CD14-positive monocyte (primary cell): ENCODE results near the gene R3HDM2. TPM values are rescaled to one million over a fixed set of nuclear protein-coding genes. Genes with fewer than 3 reads are reported as not detected.

Experiments
- DNase-seq, 3 donors: peaks; one replicate each; pipeline ENCODE4 v3.0.0-alpha.2; 2011 to 2022
- H2AFZ ChIP-seq: 2 replicates; pipeline ENCODE4 v1.6.0; 2012; ENCODE audit warnings: mild to moderate bottlenecking, low read depth, low read length, inconsistent platforms; ENCODE audit not compliant: insufficient read depth, poor library complexity, severe bottlenecking
- H3K27ac ChIP-seq, 2 donors: 1 replicate in 1 of 2; 2 replicates in 1 of 2; pipeline ENCODE4 v1.5.1; 2012 to 2013; ENCODE audit warnings: low read length in 2 of 2, control low read depth in 1 of 2, inconsistent platforms in 1 of 2, low read depth in 1 of 2, mild to moderate bottlenecking in 1 of 2
- H3K27me3 ChIP-seq, 2 donors: one replicate each; pipeline versions ENCODE4 v1.6.0 to v1.6.1; 2011 to 2013; ENCODE audit warnings: low read length in 2 of 2; ENCODE audit not compliant: control insufficient read depth in 2 of 2, insufficient read depth in 2 of 2
- H3K36me3 ChIP-seq, 2 donors: replicated peaks in 1 of 2; 1 replicate in 1 of 2; 2 replicates in 1 of 2; pipeline versions ENCODE4 v1.5.1 to v1.6.1; 2012 to 2013; ENCODE audit warnings: low read length in 2 of 2, control low read depth in 1 of 2, inconsistent platforms in 1 of 2, mild to moderate bottlenecking in 1 of 2; ENCODE audit not compliant: insufficient read depth in 2 of 2, control insufficient read depth in 1 of 2
- H3K4me1 ChIP-seq, 2 donors: 1 replicate in 1 of 2; 2 replicates in 1 of 2; pipeline versions ENCODE4 v1.5.1 to v1.6.1; 2012 to 2013; ENCODE audit warnings: low read length in 2 of 2, control low read depth in 1 of 2, inconsistent platforms in 1 of 2, mild to moderate bottlenecking in 1 of 2, moderate library complexity in 1 of 2; ENCODE audit not compliant: insufficient read depth in 2 of 2, control insufficient read depth in 1 of 2
- H3K4me2 ChIP-seq: replicated peaks from 2 replicates; pipeline ENCODE3; 2012; ENCODE audit warnings: low read length, moderate library complexity, mild to moderate bottlenecking; ENCODE audit not compliant: poor library complexity, severe bottlenecking; ENCODE audit errors: extremely low read depth
- H3K4me3 ChIP-seq, 3 experiments: fragments of 200-600 bp in 1 of 3; sonication (generic) in 1 of 3; replicated peaks in 1 of 3; 1 replicate in 2 of 3; 2 replicates in 1 of 3; pipeline ENCODE4 v1.5.1; 2011 to 2013; ENCODE audit warnings: low read length in 3 of 3, mild to moderate bottlenecking in 3 of 3, control low read depth in 2 of 3, low read depth in 2 of 3, inconsistent platforms in 1 of 3, moderate library complexity in 1 of 3
- H3K79me2 ChIP-seq: 2 replicates; pipeline ENCODE4 v1.6.0; 2012; ENCODE audit warnings: mild to moderate bottlenecking, control low read depth, inconsistent platforms, low read length, moderate library complexity; ENCODE audit not compliant: insufficient read depth
- H3K9ac ChIP-seq: 2 replicates; pipeline ENCODE4 v1.6.0; 2017; ENCODE audit warnings: low read length, mild to moderate bottlenecking; ENCODE audit not compliant: insufficient read depth, poor library complexity, severe bottlenecking
- H3K9me3 ChIP-seq, 2 donors: replicated peaks in 1 of 2; 1 replicate in 1 of 2; 2 replicates in 1 of 2; pipeline versions ENCODE4 v1.5.1 to v1.6.1; 2012 to 2013; ENCODE audit warnings: low read length in 2 of 2, control low read depth in 1 of 2; ENCODE audit not compliant: control insufficient read depth in 1 of 2, insufficient read depth in 1 of 2
- H4K20me1 ChIP-seq: 2 replicates; pipeline ENCODE4 v1.6.0; 2012; ENCODE audit warnings: mild to moderate bottlenecking, low read length, control low read depth, moderate library complexity; ENCODE audit not compliant: insufficient read depth
- H3K27ac Mint-ChIP-seq, 7 donors: one replicate each; pipeline ENCODE4 v1.8.0; 2020; ENCODE audit warnings: mild to moderate bottlenecking in 7 of 7, mixed read lengths in 7 of 7, moderate library complexity in 6 of 7, inconsistent platforms in 2 of 7
- H3K27me3 Mint-ChIP-seq, 3 donors: one replicate each; pipeline ENCODE4 v1.8.0; 2021 to 2022; ENCODE audit warnings: low read depth in 3 of 3, mild to moderate bottlenecking in 3 of 3, mixed read lengths in 3 of 3, moderate library complexity in 3 of 3, inconsistent platforms in 1 of 3
- H3K36me3 Mint-ChIP-seq, 2 donors: one replicate each; pipeline ENCODE4 v1.8.0; 2020; ENCODE audit warnings: mixed read lengths in 2 of 2, inconsistent platforms in 1 of 2, mild to moderate bottlenecking in 1 of 2
- H3K4me1 Mint-ChIP-seq: one replicate; pipeline ENCODE4 v1.8.0; 2020; ENCODE audit warnings: mild to moderate bottlenecking, mixed read lengths
- H3K4me3 Mint-ChIP-seq, 2 donors: one replicate each; pipeline ENCODE4 v1.8.0; 2020; ENCODE audit warnings: mild to moderate bottlenecking in 2 of 2, mixed read lengths in 2 of 2, moderate library complexity in 1 of 2
- H3K9me3 Mint-ChIP-seq, 7 donors: one replicate each; pipeline ENCODE4 v1.8.0; 2020 to 2022; ENCODE audit warnings: mixed read lengths in 7 of 7, mild to moderate bottlenecking in 6 of 7, moderate library complexity in 6 of 7, inconsistent platforms in 2 of 7
- WGBS: methylation state at CpG from one replicate; pipeline ENCODE4 v1.1.5; 2013; ENCODE audit warnings: missing lambda C conversion rate; ENCODE audit not compliant: insufficient coverage; 5-methylcytosine and 5-hydroxymethylcytosine counted together
- intact Hi-C, 2 donors: fragments of 100-400 bp; cut with micrococcal nuclease; formaldehyde crosslinking; loops; one replicate each; pipeline versions ENCODE4 v1.15.0 to v1.15.1; 2023
- polyA plus RNA-seq, 3 donors: library from polyadenylated mRNA; depleted of rRNA in 1 of 3; unstranded in 2 of 3; stranded (reverse) in 1 of 3; fragments of 300-500 nt in 2 of 3; fragments of >200 nt in 1 of 3; fragmentation: Illumina TruSeq in 2 of 3; gene quantifications; 1 replicate in 2 of 3; 2 replicates in 1 of 3; pipeline ENCODE4 v1.2.3, GENCODE V29; 2012 to 2021
- TF ChIP-seq, protein P1 (sequence below): fragments of 200-600 bp; IDR thresholded peaks from one replicate; pipeline ENCODE4 v1.8.0; 2022; ENCODE audit warnings: antibody characterized with exemption, mild to moderate bottlenecking

R3HDM2 gene
- polyA plus RNA-seq, 3 donors = 4.2 to 69.4 (median 7.3) TPM

DNA sequence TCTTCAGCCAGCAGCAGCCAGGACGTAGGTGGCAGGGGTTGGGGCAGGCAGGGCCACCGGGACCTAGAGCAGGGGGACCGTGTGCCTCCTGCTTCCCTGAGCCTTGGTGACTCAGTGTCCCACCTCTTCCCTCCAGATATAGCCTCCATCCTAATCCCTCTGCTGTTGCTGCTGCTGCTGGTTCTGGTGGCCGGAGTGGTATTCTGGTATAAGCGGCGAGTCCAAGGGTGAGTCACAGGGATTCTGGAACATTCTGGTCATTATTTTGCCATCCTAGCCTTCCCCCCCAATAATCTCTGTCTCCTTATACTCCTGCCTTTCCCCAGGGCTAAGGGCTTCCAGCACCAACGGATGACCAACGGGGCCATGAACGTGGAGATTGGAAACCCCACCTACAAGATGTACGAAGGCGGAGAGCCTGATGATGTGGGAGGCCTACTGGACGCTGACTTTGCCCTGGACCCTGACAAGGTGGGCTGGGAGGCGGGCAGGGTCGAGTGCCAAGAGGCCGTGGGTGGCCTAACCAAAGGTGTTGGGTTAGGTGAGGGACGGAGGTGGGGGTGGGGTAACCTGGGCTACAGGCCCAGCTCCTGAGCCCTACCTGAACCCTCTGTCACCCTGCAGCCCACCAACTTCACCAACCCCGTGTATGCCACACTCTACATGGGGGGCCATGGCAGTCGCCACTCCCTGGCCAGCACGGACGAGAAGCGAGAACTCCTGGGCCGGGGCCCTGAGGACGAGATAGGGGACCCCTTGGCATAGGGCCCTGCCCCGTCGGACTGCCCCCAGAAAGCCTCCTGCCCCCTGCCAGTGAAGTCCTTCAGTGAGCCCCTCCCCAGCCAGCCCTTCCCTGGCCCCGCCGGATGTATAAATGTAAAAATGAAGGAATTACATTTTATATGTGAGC is 218.8 kb downstream of the R3HDM2 start:
- Mint-ChIP-seq H3K27me3 (peaks cover 31 to 37% (median 37%) of the 10 kb centered on the region in 3 donors), H3K9me3 (peaks cover 0 to 19% (median 8%) of the 10 kb centered on the region in 7 donors), H3K36me3 (peaks cover 63 to 64% of the 10 kb centered on the region in 2 donors), H3K27ac (peak overlapping the region in 2 of 7 donors; percentile 6 to 55), H3K4me1 (peaks cover 26% of the 10 kb centered on the region), H3K4me3 (no peak overlapping the region)
- 95% methylated on average over 4 of the region's 27 CpGs for WGBS
- Histone ChIP-seq H3K4me3 (no peak overlapping the region), H3K27me3 (peaks cover 29 to 34% of the 10 kb centered on the region in 2 donors), H3K79me2 (no peaks in the 10 kb centered on the region), H3K4me1 (peaks cover 22 to 35% of the 10 kb centered on the region in 2 donors), H3K9ac (no peak overlapping the region), H3K27ac (no peak overlapping the region), H3K9me3 (peaks cover 0 to 7% of the 10 kb centered on the region in 2 donors), H3K4me2 (no peak overlapping the region), H2AFZ (no peak overlapping the region), H4K20me1 (peaks cover 90% of the 10 kb centered on the region), H3K36me3 (peaks cover 57 to 61% of the 10 kb centered on the region in 2 donors)
- DNase-seq = no peak
- TF ChIP-seq, protein P1, sequence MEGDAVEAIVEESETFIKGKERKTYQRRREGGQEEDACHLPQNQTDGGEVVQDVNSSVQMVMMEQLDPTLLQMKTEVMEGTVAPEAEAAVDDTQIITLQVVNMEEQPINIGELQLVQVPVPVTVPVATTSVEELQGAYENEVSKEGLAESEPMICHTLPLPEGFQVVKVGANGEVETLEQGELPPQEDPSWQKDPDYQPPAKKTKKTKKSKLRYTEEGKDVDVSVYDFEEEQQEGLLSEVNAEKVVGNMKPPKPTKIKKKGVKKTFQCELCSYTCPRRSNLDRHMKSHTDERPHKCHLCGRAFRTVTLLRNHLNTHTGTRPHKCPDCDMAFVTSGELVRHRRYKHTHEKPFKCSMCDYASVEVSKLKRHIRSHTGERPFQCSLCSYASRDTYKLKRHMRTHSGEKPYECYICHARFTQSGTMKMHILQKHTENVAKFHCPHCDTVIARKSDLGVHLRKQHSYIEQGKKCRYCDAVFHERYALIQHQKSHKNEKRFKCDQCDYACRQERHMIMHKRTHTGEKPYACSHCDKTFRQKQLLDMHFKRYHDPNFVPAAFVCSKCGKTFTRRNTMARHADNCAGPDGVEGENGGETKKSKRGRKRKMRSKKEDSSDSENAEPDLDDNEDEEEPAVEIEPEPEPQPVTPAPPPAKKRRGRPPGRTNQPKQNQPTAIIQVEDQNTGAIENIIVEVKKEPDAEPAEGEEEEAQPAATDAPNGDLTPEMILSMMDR = no peak
- intact Hi-C loops = loop anchor here in 1 of 2 donors (5.0 kb wide), 1 partner anchor 35 kb away; no protein-coding TSS in a partner anchor

DNA sequence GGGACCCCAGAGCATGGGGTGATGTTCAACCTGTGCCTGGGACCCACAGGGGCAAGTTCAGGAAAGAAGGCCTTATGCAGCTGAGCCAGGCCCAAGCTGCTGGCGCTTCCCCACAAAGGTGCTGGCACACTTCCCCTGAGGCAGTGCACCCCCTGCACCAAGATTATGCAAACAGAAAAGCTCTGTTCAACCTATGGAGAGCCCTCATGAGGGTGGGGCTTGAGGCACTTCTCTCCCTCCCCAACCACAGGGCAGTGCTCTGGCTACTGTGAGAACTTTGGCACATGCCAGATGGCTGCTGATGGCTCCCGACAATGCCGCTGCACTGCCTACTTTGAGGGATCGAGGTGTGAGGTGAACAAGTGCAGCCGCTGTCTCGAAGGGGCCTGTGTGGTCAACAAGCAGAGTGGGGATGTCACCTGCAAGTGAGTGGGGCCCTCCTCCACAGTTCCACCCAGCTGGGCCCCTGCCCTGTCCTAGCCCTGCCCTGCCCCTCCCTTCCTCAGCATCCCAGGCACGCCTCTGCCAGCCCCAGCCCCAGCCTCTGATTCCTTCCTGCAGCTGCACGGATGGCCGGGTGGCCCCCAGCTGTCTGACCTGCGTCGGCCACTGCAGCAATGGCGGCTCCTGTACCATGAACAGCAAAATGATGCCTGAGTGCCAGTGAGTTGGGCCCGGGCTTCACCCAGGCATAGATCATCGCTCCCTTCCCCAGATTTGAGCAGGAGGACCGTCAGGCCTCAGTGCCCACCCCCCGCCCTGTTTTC is 219.7 kb downstream of the R3HDM2 start:
- Histone ChIP-seq H3K79me2 (no peaks in the 10 kb centered on the region), H3K27ac (no peak overlapping the region), H3K9ac (no peak overlapping the region), H3K4me3 (no peak overlapping the region), H2AFZ (no peak overlapping the region), H3K36me3 (peaks cover 64 to 69% of the 10 kb centered on the region in 2 donors), H4K20me1 (peaks cover 97% of the 10 kb centered on the region), H3K27me3 (peaks cover 22 to 28% of the 10 kb centered on the region in 2 donors), H3K4me1 (peaks cover 17 to 27% of the 10 kb centered on the region in 2 donors), H3K4me2 (no peak overlapping the region), H3K9me3 (peaks cover 0 to 7% of the 10 kb centered on the region in 2 donors)
- intact Hi-C loops = loop anchor here in 1 of 2 donors (5.0 kb wide), 1 partner anchor 36 kb away; no protein-coding TSS in a partner anchor
- no peak overlapping the region for H3K4me3 Mint-ChIP-seq
- TF ChIP-seq, protein P1 = no peak
- H3K27ac Mint-ChIP-seq = peak overlapping the region in 2 of 7 donors; percentile 6 to 40
- no peak for DNase-seq
- H3K9me3 Mint-ChIP-seq = peaks cover 0 to 17% (median 6%) of the 10 kb centered on the region in 7 donors
- H3K36me3 Mint-ChIP-seq = peaks cover 70 to 72% of the 10 kb centered on the region in 2 donors
- WGBS = 81% methylated on average over 9 of the region's 16 CpGs
- peaks cover 27 to 32% (median 30%) of the 10 kb centered on the region in 3 donors for H3K27me3 Mint-ChIP-seq
- peaks cover 23% of the 10 kb centered on the region for H3K4me1 Mint-ChIP-seq
